Esophagus (tissue), 2 donors: ENCODE data around the gene LCE2D. TPM values are rescaled to one million over a fixed set of nuclear protein-coding genes. Genes with fewer than 3 reads are reported as not detected.
"Not testable (repeated sequence)": the region's sequence is repeated elsewhere in the genome, so short reads cannot be mapped to it uniquely, and the experiment has no call there.

ENCODE experiments used
- H3K27ac ChIP-seq, 2 donors: one replicate each; pipeline ENCODE4 v1.5.1; 2013; ENCODE audit warnings: low read depth in 2 of 2, mild to moderate bottlenecking in 2 of 2, inconsistent platforms in 1 of 2, low read length in 1 of 2, moderate library complexity in 1 of 2
- H3K27me3 ChIP-seq, 2 donors: one replicate each; pipeline ENCODE4 v1.6.1; 2013; ENCODE audit warnings: low read length in 2 of 2, control low read depth in 1 of 2, mild to moderate bottlenecking in 1 of 2; ENCODE audit not compliant: insufficient read depth in 2 of 2, control insufficient read depth in 1 of 2
- H3K36me3 ChIP-seq, 2 donors: one replicate each; pipeline ENCODE4 v1.6.1; 2013; ENCODE audit warnings: low read length in 1 of 2; ENCODE audit not compliant: control insufficient read depth in 2 of 2, insufficient read depth in 2 of 2
- H3K4me1 ChIP-seq, 2 donors: one replicate each; pipeline ENCODE4 v1.6.1; 2013; ENCODE audit warnings: low read length in 1 of 2; ENCODE audit not compliant: control insufficient read depth in 2 of 2, insufficient read depth in 2 of 2
- H3K4me3 ChIP-seq, 2 donors: one replicate each; pipeline ENCODE4 v1.5.1; 2013; ENCODE audit warnings: low read length in 2 of 2, mild to moderate bottlenecking in 2 of 2, low read depth in 1 of 2, moderate library complexity in 1 of 2
- H3K9me3 ChIP-seq, 2 donors: one replicate each; pipeline ENCODE4 v1.6.1; 2013; ENCODE audit warnings: mild to moderate bottlenecking in 2 of 2, low read depth in 1 of 2, low read length in 1 of 2, moderate library complexity in 1 of 2; ENCODE audit not compliant: control insufficient read depth in 2 of 2, insufficient read depth in 1 of 2
- WGBS, 2 donors: extraction: QIAGEN DNeasy Blood & Tissue Kit; methylation state at CpG; one replicate each; pipeline ENCODE4 v1.1.7; 2013; 5-methylcytosine and 5-hydroxymethylcytosine counted together
- polyA plus RNA-seq, 2 donors: library from polyadenylated mRNA; stranded (reverse); fragments of 200-250 nt; gene quantifications; one replicate each; pipeline ENCODE4 v1.2.3, GENCODE V29; 2013
- donor health status: healthy with polysubstance abuse.
- donor health status: Bipolar disorder and iron deficiency.

Gene LCE2D
- polyA plus RNA-seq, 2 donors: not detected

DNA sequence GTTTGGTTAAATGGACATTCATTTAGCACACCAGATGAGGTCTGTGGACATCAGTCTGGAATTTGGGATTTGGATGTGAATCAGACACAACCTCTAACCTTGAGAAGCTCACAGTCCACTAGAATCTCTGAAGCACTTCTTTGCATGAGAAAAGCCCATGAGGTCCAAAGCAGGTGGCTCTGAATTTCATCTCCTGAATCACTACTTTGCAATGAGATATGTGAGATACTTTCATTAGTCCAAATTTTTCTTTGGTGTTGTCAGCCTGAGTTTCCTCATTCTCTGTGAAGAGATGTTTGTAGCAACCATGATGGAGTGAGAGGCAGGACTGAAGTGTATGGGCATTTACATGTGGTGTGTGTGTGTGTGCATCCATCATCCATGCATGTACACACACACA lies 16.5 kb upstream of the LCE2D start:
- Histone ChIP-seq H3K27me3 (no peaks in the 10 kb centered on the region), H3K9me3 (no peaks in the 10 kb centered on the region), H3K27ac (no peak overlapping the region), H3K36me3 (no peaks in the 10 kb centered on the region), H3K4me1 (no peaks in the 10 kb centered on the region), H3K4me3 (no peak overlapping the region)

GRCh38 chr1:152654110-152654509 lies 9.1 kb upstream of the LCE2D start:
- no peaks in the 10 kb centered on the region for H3K4me1 ChIP-seq
- H3K36me3 ChIP-seq: no peaks in the 10 kb centered on the region
- WGBS, 2 donors: 29 to 31% methylated on average over 10 of the region's 10 CpGs
- H3K27me3 ChIP-seq: no peaks in the 10 kb centered on the region
- H3K9me3 ChIP-seq: no peaks in the 10 kb centered on the region
- H3K4me3 ChIP-seq: no peak overlapping the region
- no peak overlapping the region for H3K27ac ChIP-seq

DNA sequence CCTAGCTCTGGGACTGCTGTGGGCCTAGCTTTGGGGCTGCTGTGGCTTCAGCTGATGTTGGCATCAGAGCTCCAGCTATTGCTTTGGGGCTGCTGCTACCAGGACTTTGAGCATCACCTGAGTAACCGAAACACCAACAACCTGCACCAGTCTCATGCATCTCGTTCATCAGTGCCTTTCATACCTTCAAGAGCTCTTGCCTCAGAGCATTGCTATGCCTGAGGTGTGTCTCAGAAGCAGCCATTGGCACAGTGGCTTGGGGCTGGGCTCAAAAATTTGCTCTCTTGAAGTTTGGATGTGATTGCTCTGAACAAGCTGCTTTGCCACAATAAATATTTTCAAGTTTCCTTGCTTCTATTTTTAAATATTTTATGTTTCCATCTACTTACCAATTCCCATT lies 6.7 kb upstream of the LCE2D start:
- WGBS, 2 donors: 65 to 77% methylated on average over 2 of the region's 2 CpGs
- Histone ChIP-seq H3K4me1 (no peaks in the 10 kb centered on the region), H3K4me3 (no peak overlapping the region), H3K9me3 (no peaks in the 10 kb centered on the region), H3K36me3 (no peaks in the 10 kb centered on the region), H3K27ac (no peak overlapping the region), H3K27me3 (no peaks in the 10 kb centered on the region)

DNA sequence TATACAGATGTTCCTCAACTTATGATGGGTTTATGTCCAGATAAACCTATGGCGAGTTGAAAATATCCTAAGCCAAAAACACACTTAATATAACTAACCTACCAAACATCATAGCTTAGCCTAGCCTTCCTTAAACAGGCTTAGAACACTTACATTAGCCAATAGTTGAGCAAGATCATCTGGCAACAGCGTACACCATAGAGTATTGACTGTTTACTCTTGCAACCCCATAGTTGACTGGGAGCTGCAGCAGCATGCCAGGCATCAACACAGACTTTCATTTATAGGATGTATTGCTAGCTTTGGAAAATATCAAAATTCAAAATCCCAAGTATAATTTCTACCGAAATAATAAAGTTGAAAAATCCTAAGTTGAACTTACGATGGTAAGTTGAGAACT lies 5.5 kb upstream of the LCE2D start:
- H3K4me3 ChIP-seq: no peak overlapping the region
- no peak overlapping the region for H3K27ac ChIP-seq
- WGBS, 2 donors: 83 to 87% methylated on average over 4 of the region's 4 CpGs
- no peaks in the 10 kb centered on the region for H3K27me3 ChIP-seq
- H3K9me3 ChIP-seq: no peaks in the 10 kb centered on the region
- H3K36me3 ChIP-seq: no peaks in the 10 kb centered on the region
- no peaks in the 10 kb centered on the region for H3K4me1 ChIP-seq

GRCh38 chr1:152658649-152659048 lies 4.5 kb upstream of the LCE2D start:
- no peaks in the 10 kb centered on the region for H3K27me3 ChIP-seq
- H3K9me3 ChIP-seq: no peaks in the 10 kb centered on the region
- no peaks in the 10 kb centered on the region for H3K4me1 ChIP-seq
- H3K4me3 ChIP-seq: no peak overlapping the region
- H3K36me3 ChIP-seq: no peaks in the 10 kb centered on the region
- 94 to 96% methylated on average over 3 of the region's 3 CpGs for WGBS, 2 donors
- no peak overlapping the region for H3K27ac ChIP-seq

DNA sequence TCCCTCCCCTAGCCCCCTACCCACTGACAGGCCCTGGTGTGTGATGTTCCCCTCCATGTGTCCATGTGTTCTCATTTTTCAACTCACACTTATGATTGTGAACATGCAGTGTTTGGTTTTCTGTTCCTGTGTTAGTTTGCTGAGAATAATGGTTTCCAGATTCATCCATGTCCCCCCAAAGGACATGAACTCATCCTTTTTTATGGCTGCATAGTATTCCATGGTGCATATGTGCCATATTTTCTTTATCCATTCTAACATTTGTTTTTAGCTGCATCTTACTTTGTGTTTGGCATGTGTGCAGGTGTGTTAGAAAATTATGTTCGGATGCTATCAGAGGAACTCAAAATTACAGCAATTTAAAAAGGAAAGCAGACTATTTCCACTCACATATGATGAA lies 3.0 kb downstream of the LCE2D start:
- not testable (repeated sequence) for H3K4me1 ChIP-seq
- 93 to 96% methylated on average over 1 of the region's 1 CpG for WGBS, 2 donors

GRCh38 chr1:152667648-152668047 lies 4.5 kb downstream of the LCE2D start:
- peaks cover 0 to 3% of the 10 kb centered on the region in 2 donors for H3K27me3 ChIP-seq
- no peaks in the 10 kb centered on the region for H3K9me3 ChIP-seq
- H3K27ac ChIP-seq: no peak overlapping the region
- WGBS, 2 donors: 85 to 90% methylated on average over 5 of the region's 5 CpGs
- H3K4me1 ChIP-seq: no peaks in the 10 kb centered on the region
- no peak overlapping the region for H3K4me3 ChIP-seq
- no peaks in the 10 kb centered on the region for H3K36me3 ChIP-seq

More for the DNA sequence above, 3.0 kb downstream of the LCE2D start:
- H3K9me3 ChIP-seq, H3K4me3 ChIP-seq, H3K27ac ChIP-seq, H3K36me3 ChIP-seq, H3K27me3 ChIP-seq: not testable (repeated sequence)

GRCh38 chr1:152673016-152673415 lies 9.8 kb downstream of the LCE2D start:
- Histone ChIP-seq H3K4me3 (no peak overlapping the region), H3K9me3 (no peaks in the 10 kb centered on the region), H3K27me3 (peaks cover 0 to 3% of the 10 kb centered on the region in 2 donors), H3K4me1 (no peaks in the 10 kb centered on the region), H3K27ac (no peak overlapping the region), H3K36me3 (no peaks in the 10 kb centered on the region)
- WGBS, 2 donors: 37 to 46% methylated on average over 2 of the region's 2 CpGs

GRCh38 chr1:152674983-152675382 lies 11.8 kb downstream of the LCE2D start, which contains the start of gene LCE2C:
LCE2C (plus strand) TSS chr1:152675279; CDS start chr1:152676016, 737 bp downstream.
- 80 to 86% methylated on average over 3 of the region's 3 CpGs for WGBS, 2 donors
- H3K4me3 ChIP-seq, H3K27me3 ChIP-seq, H3K9me3 ChIP-seq, H3K4me1 ChIP-seq, H3K27ac ChIP-seq, H3K36me3 ChIP-seq: not testable (repeated sequence)

- Histone ChIP-seq H3K4me3 (no peak overlapping the region), H3K9me3 (no peaks in the 10 kb centered on the region), H3K4me1 (no peaks in the 10 kb centered on the region), H3K27me3 (no peaks in the 10 kb centered on the region), H3K36me3 (no peaks in the 10 kb centered on the region), H3K27ac (no peak overlapping the region)
- WGBS, 2 donors: 61 to 75% methylated on average over 6 of the region's 6 CpGs
Observed at GRCh38 chr1:152679459-152679858, 16.3 kb downstream of the LCE2D start.
